GM19193 (cell line): ENCODE results near the gene TANC1.

Experiments
- POLR2A ChIP-seq: IDR thresholded peaks from 4 replicates; pipeline ENCODE4 v1.6.1; 2011; ENCODE audit not compliant: insufficient read depth, insufficient read length; ENCODE audit errors: extremely low read depth

Gene TANC1

DNA sequence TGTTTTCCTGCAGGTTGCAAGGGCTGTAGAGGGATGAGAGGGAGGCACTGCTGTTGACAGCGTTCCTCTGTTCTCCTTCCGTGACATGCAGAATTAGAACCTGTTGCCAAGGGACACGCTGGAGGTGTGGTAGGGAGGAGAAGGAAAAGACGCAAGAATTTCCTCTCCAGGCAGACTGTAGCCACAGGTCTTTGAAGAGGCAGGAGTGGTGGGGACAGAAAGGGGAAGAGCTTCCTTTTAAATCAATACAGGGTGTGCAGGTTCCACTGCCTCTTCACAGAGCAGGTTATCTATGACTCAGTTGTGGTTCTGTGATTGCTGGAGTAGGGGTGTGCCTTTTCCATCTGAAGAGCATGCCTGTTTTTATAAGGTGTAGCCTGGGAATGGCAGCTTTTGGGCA lies 185.0 kb downstream of the TANC1 start:
- TF ChIP-seq POLR2A: no peak

DNA sequence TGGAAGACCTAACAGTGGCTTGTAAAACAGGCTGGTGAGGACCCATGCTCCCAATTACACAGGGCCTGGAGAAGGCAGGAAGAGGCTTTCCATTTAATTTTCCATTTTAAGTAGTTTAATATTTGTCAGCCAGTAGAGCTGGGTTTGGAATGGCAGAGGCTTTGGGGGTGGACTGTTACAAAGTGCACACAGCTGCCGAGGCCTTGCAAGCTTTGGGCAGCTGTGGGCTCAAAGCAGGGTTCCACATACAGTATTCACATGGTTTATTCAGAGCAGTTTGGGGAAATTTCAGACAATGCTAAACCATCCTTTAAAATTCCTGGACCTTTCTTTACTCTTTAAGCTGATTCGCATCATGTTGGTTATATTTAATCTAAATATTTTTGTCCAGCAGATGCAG lies 185.5 kb downstream of the TANC1 start:
- no peak for TF ChIP-seq POLR2A

GRCh38 chr2:159154366-159154765 lies 185.9 kb downstream of the TANC1 start:
- no peak for TF ChIP-seq POLR2A

GRCh38 chr2:159155320-159155719 lies 186.9 kb downstream of the TANC1 start:
- TF ChIP-seq POLR2A: no peak

GRCh38 chr2:159155791-159156190 lies 187.4 kb downstream of the TANC1 start:
- no peak for TF ChIP-seq POLR2A

GRCh38 chr2:159156834-159157233 lies 188.4 kb downstream of the TANC1 start:
- TF ChIP-seq POLR2A: no peak

- no peak for TF ChIP-seq POLR2A
Observed at GRCh38 chr2:159157361-159158209, 189.1 kb downstream of the TANC1 start.

DNA sequence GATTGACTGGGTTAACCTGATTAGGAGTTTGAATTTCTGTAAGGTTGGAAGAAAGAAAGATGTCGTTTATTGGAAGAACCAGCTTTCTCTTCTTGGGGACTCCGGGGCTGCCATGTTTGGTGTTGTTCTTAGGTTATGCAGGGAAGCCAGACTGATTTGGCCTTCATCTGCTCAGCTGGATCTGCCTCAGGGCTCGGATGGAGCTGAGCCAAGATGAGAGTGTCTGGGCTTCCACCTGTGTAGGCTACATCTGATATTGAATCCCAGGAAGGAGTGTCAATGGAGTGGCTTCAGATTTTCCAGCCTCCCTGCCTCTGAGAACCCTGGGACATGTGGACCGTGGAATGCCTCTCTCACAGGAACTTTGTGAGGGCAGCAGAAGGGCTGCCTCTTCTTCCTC lies 192.0 kb downstream of the TANC1 start:
- no peak for TF ChIP-seq POLR2A

DNA sequence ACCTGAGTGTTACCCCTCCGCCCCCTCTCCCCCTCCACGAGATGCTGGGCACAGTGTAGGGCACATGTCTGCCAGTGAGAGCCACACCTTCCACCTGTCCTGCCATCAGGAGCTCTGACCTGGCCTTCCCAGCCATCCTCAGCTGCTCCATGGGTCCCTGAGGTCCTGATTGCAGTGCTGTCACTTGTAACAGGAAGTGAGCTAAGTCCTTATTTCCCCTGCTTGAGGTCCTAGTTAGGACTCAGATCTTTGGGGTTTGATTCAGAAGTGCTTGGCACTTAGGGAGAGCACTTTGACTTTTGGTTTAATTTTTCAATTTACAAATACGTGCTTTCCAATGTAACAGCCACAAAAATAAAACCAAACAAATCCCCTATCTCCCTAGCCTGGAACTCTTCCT lies 192.5 kb downstream of the TANC1 start:
- no peak for TF ChIP-seq POLR2A

- TF ChIP-seq POLR2A: no peak
Observed at GRCh38 chr2:159163930-159164329, 195.5 kb downstream of the TANC1 start.

DNA sequence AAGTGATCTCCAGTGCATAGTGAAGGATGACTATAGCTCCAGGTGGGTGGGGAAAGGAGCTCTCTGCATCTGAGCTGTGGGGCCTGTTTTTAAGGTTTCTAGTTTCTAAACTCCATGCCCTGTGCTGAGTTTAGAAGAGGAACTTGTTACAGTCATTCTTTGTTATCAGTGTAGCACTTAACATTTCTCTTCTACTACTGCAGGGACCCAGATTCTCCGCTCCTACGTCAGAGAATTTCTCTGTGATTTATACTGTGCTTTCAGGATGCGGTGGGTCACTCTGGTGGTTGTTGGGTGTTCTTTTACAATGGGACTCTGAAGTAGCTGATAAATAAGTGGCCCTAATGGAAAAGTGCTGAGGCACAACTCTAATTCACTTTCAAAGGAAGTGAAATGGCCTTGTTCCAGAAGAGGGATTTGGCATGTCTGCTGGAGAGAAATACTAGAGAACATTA lies 196.0 kb downstream of the TANC1 start:
- TF ChIP-seq POLR2A: no peak

DNA sequence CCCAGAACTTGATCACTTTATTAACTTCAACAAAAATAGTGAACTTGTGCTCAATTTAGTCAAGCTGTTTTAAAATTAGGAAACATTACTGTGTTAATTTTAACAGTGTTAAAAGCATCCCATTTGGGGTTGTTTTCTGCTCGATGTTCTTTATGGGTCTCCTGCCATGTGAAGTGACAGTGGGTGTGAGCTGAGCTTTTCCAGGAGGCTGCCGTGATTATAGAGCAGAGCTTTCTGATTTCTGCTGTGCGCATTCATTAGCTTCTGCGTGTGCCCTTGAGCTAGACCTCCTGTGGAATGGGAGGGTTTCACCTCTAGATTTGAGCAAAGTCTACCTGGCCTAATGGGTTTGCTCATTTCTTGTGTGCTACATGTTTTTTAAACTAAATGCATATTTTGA lies 196.6 kb downstream of the TANC1 start:
- no peak for TF ChIP-seq POLR2A

GRCh38 chr2:159168707-159169106 lies 200.3 kb downstream of the TANC1 start:
- TF ChIP-seq POLR2A: no peak

GRCh38 chr2:159169187-159169586 lies 200.7 kb downstream of the TANC1 start:
- TF ChIP-seq POLR2A: no peak

DNA sequence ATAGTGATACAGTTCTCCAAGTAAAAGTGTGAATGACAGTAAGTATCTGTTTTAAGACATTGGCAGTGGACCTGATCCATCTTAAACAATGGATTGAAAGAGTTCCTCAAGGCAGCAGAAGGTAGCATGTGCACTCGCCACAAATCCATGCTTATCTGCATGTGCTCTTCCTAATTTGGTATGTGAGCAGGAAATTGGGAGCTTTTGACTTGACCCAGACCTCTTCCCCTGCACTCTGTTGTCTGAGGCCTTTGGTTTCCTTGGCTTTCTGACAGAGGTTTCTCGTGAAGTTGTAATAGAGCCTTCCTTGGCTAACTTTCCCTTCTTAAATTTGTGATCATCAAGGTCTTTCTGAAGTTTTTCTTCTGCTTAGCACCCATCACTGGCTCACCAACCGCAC lies 204.0 kb downstream of the TANC1 start:
- TF ChIP-seq POLR2A: no peak

DNA sequence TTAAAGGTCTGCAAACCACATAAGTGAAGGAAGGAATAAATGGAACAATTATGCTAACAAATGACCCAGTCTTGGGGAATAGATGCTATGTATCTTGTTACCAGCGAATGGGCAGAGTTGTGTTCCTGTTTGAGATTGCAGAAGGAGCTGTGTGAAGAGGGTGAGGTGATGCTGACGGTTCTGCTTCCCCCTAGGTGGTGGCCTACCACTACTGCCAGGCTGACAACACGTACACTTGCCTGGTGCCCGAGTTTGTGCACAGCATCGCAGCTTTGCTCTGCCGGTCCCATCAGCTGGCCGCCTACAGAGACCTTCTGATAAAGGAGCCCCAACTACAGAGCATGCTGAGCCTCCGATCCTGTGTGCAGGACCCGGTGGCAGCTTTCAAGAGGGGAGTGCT lies 206.3 kb downstream of the TANC1 start:
- TF ChIP-seq POLR2A: no peak
